H54 (cell line): ENCODE measurements around the gene CRIM1.

Experiments
- DNase-seq: peaks from one replicate; pipeline ENCODE4 v3.0.0; 2011; ENCODE audit warnings: low spot score, mixed read lengths; ENCODE audit not compliant: insufficient read length
- FAIRE-seq: peaks from 3 replicates; lab custom pipeline; 2011; peaks lifted over from hg19 to GRCh38; lab: Jason Lieb, UNC
- POLR2A ChIP-seq: IDR thresholded peaks from 2 replicates; pipeline ENCODE4 v1.6.1; 2011; ENCODE audit warnings: low read depth, mild to moderate bottlenecking, low read length

Gene CRIM1

GRCh38 chr2:36481709-36482108 is 126.1 kb downstream of the CRIM1 start:
- no peak for TF ChIP-seq POLR2A
- FAIRE-seq (no peak), DNase-seq (no peak)

- DNase-seq = no peak
- TF ChIP-seq POLR2A = no peak
- FAIRE-seq = no peak
These were observed 127.1 kb downstream of the CRIM1 start for GRCh38 chr2:36482576-36483214.

DNA sequence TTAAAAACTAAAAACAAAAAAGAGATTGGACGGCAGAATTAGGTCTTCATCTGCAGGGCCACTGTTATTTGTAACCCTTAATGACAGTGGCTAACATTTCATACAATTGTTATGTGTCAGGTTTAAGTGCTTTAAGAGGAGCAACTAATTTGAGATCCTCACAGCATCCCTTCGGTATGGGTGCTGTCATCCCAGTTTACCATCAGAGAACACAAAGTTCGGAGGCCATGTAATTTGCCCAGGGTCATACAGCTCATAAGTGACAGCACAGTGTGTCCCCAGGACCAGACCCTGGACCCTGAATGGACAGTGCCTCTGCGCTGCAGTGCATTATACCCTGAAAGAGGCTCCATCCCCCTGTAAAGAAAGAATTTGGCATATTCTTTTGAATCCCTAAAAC is 127.7 kb downstream of the CRIM1 start:
- DNase-seq = no peak
- no peak for FAIRE-seq
- TF ChIP-seq POLR2A = no peak

DNA sequence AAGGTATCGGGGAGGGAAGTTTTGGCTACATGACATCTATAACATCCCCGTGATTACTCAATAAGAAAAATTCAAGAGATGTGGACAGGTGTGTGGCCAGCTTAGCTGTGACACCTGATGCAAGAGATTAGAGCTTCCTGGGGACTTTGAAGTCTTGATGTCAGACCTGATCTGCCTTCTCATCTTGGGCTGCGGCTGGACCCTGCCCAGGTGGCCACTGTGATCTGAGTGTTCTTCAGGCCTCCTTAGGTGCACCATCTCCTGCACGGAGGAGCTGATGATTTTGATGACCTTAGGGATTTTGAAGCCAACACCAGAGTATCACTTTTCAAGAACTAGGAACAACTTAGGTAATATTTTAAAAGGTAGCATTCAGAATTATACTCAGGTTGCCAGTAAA is 128.9 kb downstream of the CRIM1 start:
- no peak for TF ChIP-seq POLR2A
- no peak for DNase-seq
- FAIRE-seq = no peak

GRCh38 chr2:36485521-36485920 is 129.9 kb downstream of the CRIM1 start:
- FAIRE-seq (peak; percentile 84), DNase-seq (no peak)
- TF ChIP-seq POLR2A = no peak

DNA sequence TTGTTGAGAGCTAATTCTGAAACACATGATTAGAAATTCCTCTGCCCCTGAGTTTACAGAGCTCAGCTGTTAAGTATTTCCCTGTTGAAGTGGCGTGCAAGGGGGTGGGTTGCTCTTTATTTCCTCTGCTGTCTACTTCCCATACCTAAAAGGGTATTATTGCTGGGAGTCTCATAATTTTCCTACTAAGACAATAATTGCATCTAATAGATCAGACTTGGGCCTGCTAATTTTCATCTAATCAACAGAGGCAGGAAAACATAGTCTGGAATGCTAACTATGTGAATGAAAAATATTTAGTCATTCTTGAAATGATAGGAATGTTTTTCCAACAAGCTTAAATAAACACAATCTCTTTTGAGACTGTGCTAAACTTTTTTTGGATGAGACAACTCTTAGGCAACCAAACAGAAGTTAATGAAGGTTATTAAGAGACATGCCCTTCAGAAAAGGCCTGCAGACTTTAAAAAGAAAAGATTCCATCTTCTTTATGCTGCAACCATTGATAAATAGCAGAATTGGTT is 131.0 kb downstream of the CRIM1 start:
- no peak for TF ChIP-seq POLR2A
- peak; percentile 17 for DNase-seq
- no peak for FAIRE-seq

DNA sequence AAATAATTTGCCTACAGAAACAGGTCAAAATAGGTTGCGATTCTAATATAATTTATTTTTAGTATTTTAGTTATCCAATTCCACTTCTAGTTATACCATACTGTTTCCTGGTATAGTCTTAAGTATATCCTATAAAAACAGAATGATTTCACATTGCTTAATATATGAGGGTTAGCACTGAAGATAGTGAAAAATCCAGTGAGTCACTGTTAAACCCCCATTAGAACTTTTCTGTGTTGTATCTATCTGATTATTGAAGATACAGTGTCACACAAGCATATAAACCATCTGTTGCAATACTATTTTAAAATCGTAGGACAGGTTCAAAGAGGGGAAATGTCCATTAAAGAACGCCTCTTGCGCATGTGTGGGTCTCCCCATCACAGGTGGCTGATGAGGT is 132.4 kb downstream of the CRIM1 start:
- DNase-seq (no peak), FAIRE-seq (no peak)
- TF ChIP-seq POLR2A = no peak

DNA sequence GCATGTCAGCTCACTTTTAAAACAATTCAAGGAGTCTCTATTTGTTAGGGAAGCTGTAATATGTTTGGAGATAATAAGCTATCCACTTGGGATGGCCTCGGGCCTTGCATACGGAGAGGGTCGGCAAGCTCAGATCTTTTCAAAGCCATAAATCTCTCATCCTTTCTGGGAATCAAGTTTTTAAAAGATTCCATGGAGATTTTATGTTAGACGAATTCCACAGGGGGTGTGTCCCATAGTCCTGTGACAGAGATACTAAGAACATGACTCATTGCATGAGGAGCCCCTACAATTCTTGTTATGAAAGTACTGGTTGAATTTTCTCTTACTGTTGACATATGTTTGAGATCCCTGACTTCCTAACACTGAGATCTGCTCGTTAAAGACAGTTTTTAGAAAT is 133.7 kb downstream of the CRIM1 start:
- FAIRE-seq (peak; percentile 64), DNase-seq (no peak)
- no peak for TF ChIP-seq POLR2A

DNA sequence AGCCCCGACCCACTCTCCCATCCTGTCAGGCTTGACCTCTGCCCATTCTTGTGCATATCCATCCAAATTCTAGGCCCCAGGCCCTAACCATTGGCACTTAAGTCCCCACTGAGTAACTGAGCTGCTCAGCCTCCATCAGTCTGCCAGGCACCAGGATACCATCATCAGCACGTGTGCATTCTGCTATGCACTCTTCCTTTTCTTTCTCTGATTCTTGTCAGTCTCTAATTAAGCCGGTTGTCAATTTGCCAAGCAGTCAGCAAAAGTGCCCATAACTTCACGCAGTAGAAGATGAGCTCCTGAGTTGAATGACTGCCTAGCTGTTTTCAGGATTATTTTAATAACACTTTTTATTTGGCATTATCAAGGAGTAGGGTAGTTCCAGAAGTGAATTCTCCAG is 135.2 kb downstream of the CRIM1 start:
- DNase-seq = no peak
- FAIRE-seq = no peak
- no peak for TF ChIP-seq POLR2A

GRCh38 chr2:36492216-36492945 is 136.8 kb downstream of the CRIM1 start:
- DNase-seq (no peak), FAIRE-seq (no peak)
- TF ChIP-seq POLR2A = no peak

DNA sequence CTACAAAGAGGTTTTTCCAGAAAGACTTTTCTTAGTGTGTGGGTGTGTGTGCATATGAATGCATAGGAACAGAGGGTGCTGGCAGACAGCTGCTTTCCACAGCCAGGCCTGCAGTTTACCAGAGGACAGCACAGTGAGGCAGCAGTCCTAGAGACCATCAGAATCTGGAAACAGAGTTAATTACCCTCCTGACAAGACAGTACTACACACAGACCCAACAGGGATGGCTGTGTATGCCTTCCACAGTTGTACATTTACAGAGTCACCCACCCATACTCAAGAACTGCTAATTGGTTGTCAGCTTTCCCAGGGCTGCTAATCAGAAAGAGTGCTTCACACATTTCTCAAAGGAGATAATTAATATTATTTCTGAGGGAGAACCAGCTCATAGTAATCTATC is 137.7 kb downstream of the CRIM1 start:
- FAIRE-seq (no peak), DNase-seq (no peak)
- TF ChIP-seq POLR2A = no peak

DNA sequence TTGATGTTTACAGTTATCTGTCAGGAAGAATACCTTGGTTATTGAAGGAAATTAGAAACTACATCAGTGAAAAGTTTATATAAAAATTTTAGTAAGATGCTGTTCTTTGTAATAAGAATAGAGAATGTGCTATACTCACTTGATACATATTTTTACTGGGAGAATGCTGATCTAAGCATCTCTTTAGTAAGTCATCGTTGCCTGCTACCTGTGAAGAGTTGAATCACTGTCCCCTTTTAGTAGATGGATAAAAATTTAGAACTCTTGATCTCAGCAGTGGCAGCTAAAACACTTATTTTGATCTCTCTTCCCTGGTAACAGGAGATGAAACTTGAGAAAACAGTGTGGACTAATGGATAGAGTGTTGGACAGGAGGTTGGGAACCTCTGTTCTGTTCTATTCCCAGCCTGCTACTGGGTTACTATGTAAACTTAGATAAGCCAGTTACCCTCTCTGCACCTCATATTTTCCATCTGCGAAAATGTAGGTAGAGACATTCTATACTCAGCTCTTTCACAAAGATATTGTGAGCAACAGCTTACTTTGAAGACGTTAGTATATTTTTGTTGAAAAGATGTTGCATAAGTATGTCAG is 142.1 kb downstream of the CRIM1 start:
- TF ChIP-seq POLR2A = no peak
- DNase-seq (no peak), FAIRE-seq (no peak)

GRCh38 chr2:36499128-36499820 is 143.7 kb downstream of the CRIM1 start:
- no peak for FAIRE-seq
- no peak for DNase-seq
- TF ChIP-seq POLR2A = no peak

DNA sequence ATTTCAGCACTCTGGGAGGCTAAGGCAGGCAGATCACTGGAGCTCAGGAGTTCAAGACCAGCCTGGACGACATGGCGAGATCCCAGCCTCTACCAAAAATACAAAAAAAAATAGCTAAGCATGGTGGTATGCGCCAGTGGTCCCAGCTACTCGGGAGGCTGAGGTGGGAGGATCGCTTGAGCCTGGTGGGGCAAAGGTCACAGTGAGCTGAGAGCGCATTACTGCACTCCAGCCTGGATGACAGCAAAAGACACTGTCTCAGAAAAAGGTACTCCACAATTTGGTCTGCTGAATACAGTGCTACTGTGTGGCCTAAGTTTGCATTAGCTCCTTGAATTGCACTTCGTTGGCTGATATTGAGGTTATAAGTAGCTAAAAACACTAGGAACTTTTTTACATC is 144.5 kb downstream of the CRIM1 start:
- FAIRE-seq (no peak), DNase-seq (no peak)
- TF ChIP-seq POLR2A = no peak

DNA sequence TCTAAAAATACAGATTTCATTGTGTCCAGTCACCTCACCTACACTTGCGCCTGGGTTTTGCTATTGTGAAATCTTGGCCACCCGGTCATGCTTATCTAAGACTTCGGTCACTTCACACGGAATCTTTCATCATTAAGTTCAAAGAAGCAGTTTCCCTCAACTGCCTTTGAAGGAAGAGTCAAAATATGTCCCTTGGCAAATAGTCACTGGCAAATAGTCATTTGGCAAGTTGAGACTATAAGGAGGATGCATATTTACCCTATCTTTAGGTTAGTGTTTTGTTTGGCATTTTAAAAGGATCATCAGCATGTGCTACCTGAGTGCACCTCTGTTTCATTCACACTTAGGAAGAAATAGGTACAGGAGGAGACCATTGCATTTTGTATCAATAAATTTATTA is 146.5 kb downstream of the CRIM1 start:
- no peak for DNase-seq
- TF ChIP-seq POLR2A = no peak
- FAIRE-seq = no peak
